OCI-M1 (cell line): ENCODE data around the gene ZNF385A.

Experiments used
- DNase-seq: peaks from one replicate; lab custom pipeline; 2025; lab: John Stamatoyannopoulos, UW

ZNF385A gene

GRCh38 chr12:54415221-54415929 lies 30.8 kb upstream of the ZNF385A start:
- DNase-seq, result no peak

DNA sequence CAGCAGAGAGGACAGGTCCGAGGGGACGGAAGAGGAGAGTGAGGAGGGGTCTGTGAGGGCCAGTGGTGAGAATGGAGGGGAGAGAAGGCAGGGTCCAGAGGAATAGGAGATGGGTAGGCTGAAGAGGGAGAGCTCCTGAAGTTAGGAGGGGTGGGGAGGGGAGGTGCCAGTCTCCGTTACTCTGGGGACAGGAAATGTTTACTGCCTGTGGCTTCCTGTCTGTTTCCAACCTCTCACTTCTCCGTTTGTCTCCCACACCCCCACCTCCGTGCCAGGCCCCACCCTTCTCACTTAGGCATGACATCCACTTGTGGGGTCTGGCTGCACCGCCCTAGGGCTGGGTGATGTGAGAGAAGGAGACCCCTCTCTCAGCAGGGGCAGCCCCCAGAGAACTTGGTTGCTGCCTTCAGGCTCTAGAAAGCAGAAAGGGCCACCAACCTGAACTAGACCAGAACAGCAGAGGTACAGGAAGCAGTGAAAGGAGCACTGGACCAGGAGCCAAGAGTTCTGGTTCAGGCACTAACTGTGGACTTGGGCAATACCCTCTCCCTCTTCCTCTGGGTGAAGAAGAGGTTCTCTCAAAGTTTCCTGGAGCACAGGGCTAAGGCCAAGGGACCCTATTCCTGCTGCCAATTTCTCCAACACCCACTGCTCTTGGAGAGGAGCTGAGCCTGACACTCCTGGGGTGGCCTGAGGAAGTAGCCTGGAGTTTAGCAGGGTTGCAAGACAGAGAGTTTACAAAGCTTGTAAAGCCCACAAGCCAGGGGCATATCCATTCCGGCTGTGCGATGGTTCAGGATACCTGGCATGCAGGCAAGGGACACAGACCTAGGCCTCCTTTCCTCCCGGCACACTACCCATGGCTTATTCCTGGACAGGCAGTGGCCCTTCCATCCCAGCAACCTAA lies 29.0 kb upstream of the ZNF385A start:
- peak; percentile 11 for DNase-seq

- no peak for DNase-seq
Observed at GRCh38 chr12:54412786-54413185, 28.3 kb upstream of the ZNF385A start.

DNA sequence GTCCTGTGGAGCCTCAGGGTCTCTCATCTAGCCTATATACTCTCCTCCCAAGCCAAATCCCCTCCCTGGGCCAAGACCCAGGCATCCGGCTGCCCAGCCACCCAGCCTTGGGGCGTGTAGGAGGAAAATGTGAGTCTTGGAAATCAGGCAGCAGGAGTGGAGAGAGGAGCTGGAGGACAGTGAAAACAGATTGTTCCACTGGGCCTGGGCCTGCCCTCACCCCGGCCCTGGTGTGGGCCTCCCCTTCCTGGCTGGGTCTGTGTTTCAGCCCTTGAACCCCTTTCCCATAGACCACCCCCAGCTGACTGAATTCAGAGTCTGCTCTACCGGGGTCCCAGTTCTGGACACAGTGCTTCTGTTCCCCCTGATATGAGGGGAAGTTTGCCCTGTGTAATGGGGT lies 27.8 kb upstream of the ZNF385A start:
- no peak for DNase-seq

- DNase-seq, result no peak
Observed at GRCh38 chr12:54411391-54412241, 27.1 kb upstream of the ZNF385A start.

- no peak for DNase-seq
Observed at GRCh38 chr12:54409267-54409666, 24.7 kb upstream of the ZNF385A start.

DNA sequence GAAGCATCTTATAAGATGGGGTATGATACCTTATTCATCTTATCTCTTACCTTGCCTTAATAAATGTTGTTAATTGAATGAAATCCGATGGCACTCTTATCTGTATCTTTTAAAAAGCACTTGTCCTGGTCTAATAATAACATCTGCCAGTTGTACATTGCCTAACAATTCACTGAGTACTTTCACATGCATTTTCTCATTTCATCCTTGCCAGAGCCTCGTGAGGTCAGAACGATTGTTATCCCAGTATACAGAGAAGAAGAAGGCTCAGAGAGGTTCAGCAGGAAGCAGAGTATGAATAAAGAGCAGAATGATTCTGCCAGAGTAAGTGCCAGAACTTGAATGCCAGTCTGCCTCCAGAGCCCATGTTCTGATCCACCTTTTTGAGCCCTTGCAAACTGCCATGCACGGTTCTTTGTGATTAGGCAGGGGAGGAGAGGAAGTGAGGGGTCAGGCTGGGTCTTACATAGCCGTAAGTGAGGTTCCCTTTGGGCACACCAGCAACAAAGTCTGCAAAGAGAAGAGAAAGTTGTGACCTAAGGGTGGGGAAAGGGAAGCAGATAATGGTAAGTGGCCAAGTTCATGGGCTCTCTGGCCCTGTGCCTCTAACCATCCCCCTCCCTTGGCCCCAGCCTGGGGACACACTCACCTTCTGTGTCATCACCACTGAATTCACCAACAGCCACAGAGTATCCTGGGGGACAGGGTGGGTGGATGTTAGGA lies 22.8 kb upstream of the ZNF385A start:
- no peak for DNase-seq

DNA sequence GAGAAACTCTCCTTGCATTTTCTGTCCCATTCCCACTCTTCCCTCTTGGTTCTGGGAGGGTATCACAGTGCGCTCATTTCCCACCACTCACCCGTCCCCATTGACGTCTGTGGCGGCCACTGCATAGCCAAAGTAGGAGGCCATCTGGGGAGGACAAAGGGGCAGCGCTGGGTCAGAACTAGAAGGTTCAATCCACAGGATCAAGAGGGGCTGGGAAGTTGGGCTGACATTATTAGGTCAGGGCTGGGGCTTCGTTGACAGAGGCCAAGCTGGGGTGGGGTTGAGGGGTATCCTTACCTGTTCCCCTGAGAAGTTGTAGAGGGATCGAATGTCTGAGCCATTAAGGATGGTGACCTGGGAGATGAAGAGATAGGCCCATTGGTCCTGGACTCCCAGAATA lies 21.0 kb upstream of the ZNF385A start:
- no peak for DNase-seq

DNA sequence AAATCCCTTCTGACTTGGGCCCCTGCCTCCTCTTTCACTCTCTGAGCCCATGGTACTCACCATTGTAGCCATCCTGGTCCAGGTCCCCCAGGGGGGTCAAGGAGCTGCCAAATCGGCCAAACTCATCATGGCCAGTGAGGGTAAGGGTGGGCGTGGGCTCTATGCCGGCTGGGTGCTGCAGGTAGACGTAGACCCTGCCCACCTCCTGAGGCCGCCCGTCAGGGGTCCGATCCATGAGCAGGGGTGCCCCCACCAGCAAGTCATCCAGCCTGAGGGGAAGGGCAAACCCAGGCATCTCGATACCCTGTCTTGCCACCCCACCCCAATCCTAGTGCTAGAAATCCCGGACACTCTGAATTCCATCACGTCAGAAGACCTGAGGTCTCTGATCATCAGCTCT lies 20.6 kb upstream of the ZNF385A start:
- no peak for DNase-seq

- peak; percentile 82 for DNase-seq
Observed at GRCh38 chr12:54404061-54405004, 19.8 kb upstream of the ZNF385A start.

DNA sequence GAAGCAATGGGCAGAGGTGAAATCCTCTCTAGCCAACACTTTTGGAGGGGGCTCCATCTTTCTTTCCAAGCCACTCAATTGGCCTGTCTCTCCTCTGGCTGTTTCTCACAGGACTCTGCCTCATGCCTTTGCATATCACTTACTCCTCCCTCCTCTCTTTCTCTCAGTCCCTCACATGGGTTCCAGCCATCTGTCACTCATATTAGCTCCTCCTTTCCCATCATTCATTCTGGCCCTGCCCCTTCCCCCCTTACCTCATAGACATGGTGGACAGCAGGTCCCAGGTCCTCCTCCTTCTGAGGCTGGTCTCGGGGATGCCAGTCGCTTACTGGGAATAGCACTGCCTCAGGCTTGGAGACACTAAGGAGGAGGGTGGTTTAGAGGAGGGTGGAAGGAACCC lies 16.6 kb upstream of the ZNF385A start:
- DNase-seq, result no peak

DNA sequence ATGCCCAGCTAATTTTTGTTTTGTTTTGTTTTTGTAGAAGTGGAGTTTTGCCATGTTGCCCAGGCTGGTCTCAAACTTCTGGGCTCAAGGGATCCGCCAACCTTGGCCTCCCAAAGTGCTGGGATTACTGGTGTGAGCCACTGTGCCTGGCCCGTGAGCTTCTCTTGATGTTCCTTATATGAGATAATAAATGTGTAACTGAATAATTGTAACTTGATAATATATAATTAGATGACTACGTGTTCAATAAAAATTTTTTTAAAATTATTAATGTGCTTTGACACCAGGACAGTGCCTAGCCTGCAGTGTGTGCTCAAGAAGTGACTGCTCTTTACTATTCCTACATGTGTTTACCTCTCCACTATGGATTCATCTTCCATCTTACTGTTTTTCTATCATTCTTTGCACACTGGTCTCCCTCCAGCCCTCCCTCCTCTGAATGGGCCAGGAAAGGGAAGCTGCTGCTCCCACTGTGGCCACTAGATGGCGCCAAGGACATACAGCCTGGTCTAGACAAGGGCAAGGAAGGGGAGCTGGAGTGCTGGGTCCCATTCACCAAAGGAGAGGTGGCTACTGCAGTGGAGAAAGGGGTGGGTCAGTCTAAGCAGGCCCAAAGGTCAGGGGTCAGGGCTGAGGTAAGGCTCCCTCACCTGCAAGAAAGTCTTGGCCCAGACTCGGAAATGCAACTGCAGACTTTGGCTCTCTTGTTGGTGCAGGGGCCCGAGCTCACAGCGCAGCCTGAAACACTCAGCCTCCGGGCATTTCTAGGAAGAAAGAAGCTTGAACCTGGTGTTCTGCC lies 14.7 kb upstream of the ZNF385A start:
- DNase-seq, result peak; percentile 91

DNA sequence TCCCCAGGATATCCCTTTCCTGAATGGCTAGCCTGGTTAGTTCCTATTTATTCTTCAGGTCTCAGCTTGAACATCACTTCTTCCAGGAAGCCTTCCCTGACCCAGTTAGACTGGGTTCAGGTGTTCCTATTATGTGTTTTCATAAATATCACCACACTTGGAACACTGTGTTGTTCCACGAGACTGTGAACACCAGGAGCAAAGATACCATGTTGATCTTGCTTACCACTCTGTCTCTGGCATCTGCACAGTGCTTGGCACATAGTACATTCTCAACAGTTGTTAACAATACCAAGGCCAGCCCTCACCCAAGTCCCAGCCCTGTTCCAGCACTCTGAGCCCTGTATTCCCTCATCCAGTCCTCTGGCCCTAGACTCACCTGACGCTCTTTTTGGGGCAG lies 13.7 kb upstream of the ZNF385A start:
- DNase-seq, result no peak

GRCh38 chr12:54397157-54397556 lies 12.6 kb upstream of the ZNF385A start:
- no peak for DNase-seq

DNA sequence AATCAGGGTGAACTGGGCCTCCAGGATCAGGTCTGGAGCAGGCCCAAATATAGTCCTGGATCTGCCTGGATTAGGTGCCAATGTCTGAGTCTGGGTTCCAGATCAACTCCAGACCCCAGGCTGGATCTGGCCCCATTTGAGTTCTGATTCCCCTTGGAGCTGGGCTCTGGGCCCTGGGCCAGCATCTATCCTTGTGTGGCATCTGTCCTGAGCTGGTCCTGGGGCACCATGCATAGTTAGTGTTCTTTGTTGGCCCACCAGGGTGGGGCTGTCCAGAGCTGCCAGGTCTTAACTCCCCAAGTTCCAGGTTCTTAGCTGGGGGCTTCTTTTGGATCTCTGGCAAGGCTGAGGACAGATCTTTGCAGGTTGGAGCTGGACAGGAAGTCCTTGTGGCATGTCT lies 11.0 kb upstream of the ZNF385A start:
- DNase-seq, result no peak

DNA sequence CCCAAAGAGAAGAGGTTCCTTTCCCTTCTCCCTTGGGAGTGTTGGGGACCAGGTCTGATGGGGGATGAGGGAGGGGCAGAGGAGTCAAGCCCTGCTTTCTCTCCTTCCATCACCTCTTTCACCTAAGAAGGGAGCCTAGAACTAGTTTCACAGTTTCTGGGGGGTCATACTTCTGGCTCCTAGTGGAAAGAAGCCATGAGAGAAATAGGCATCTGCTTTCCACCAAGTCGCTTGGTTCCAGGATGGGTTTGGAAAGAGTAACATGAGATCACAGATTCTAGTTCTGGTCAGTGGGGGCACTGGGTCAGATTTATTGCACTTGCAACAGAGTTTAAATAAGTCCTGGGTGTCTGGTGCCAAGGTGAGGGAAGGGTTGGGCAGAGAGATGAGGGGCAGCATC lies 10.5 kb upstream of the ZNF385A start:
- no peak for DNase-seq

- peak; percentile 91 for DNase-seq
Observed at GRCh38 chr12:54394281-54394719, 9.8 kb upstream of the ZNF385A start.

DNA sequence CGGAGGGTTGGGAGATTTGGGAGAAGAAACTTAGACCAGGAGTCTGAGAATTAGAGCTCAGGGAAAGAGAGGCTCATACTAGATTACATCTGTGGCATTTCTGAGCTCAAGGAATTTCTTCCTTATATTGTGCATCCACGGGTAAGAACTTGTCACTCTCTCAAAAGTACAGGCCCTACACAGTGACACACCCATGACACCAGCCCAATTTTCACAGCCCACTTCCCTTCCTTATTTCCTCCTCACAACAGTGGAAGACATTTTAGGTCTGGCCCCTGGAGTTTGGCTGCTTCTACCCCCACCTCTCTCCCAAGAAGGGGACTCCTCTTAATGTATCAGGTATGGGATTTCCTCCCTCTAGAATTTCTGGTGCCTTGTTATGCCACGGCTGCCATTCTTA lies 9.2 kb upstream of the ZNF385A start:
- DNase-seq, result peak; percentile 52

DNA sequence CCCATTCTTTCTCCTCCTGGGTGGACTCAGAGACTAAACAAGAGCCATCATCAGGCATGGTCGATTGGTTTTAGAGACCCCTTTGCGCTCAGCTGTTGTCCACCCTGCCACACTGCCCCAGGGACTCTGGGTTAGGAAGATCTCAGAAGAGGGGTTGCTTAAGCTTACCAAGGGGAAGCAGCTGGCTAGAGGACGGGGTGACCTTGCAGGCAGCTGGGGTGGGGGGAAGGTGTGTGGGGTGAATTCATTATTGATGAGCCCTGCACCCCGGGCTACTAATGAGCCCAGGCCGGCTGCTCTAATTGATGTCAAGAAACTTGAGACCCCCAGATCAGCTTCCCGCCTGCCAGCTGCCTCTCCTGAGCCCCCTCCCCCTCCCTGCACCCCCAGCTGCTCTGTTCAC lies 8.7 kb upstream of the ZNF385A start:
- DNase-seq, result no peak
